CD4-positive, CD25-positive, alpha-beta regulatory T cell (primary cell): ENCODE measurements around the gene HCN2. TPM values are rescaled to one million over a fixed set of nuclear protein-coding genes. Genes with fewer than 3 reads are reported as not detected.

Experiments
- ATAC-seq, 2 donors: fragments of 150-1000 bp; cut with Tn5 transposase; one replicate each; pipeline ENCODE4 v1.10.0; 2021; ENCODE audit warnings: low read depth in 2 of 2, moderate number of reproducible peaks in 2 of 2, moderate library complexity in 1 of 2
- DNase-seq, 3 donors: peaks; one replicate each; pipeline versions ENCODE4 v3.0.0 to v3.0.0-alpha.2; 2012 to 2022; ENCODE audit warnings: mixed read lengths in 1 of 3
- H3K27ac ChIP-seq: one replicate; pipeline ENCODE4 v1.7.0; 2013; ENCODE audit warnings: mild to moderate bottlenecking, low read length; ENCODE audit not compliant: insufficient read depth, poor library complexity, severe bottlenecking
- H3K27me3 ChIP-seq: one replicate; pipeline ENCODE4 v1.7.0; 2013; ENCODE audit warnings: low read length; ENCODE audit not compliant: control insufficient read depth, insufficient read depth
- H3K36me3 ChIP-seq: one replicate; pipeline ENCODE4 v1.7.0; 2013; ENCODE audit warnings: mild to moderate bottlenecking, low read length, moderate library complexity; ENCODE audit not compliant: control insufficient read depth, insufficient read depth
- H3K4me1 ChIP-seq: 2 replicates; pipeline ENCODE4 v1.7.0; 2013; ENCODE audit warnings: mild to moderate bottlenecking, low read length; ENCODE audit not compliant: insufficient read depth, control insufficient read depth, poor library complexity, severe bottlenecking
- H3K4me3 ChIP-seq: one replicate; pipeline ENCODE4 v1.7.0; 2013; ENCODE audit warnings: low read depth, mild to moderate bottlenecking, low read length, moderate library complexity
- H3K9me3 ChIP-seq, 2 experiments: 1 replicate in 1 of 2; 2 replicates in 1 of 2; pipeline ENCODE4 v1.7.0; 2013; ENCODE audit warnings: low read length in 2 of 2, mild to moderate bottlenecking in 1 of 2, moderate library complexity in 1 of 2; ENCODE audit not compliant: control insufficient read depth in 2 of 2
- H3K27ac Mint-ChIP-seq, 3 donors: one replicate each; pipeline ENCODE4 v1.8.0; 2020 to 2022; ENCODE audit warnings: mild to moderate bottlenecking in 3 of 3, mixed read lengths in 3 of 3, moderate library complexity in 2 of 3
- H3K27me3 Mint-ChIP-seq: one replicate; pipeline ENCODE4 v1.8.0; 2022; ENCODE audit warnings: mild to moderate bottlenecking, mixed read lengths
- H3K36me3 Mint-ChIP-seq: one replicate; pipeline ENCODE4 v1.8.0; 2020; ENCODE audit warnings: mixed read lengths
- H3K4me1 Mint-ChIP-seq, 4 donors: one replicate each; pipeline ENCODE4 v1.8.0; 2020 to 2022; ENCODE audit warnings: mixed read lengths in 4 of 4, mild to moderate bottlenecking in 1 of 4
- H3K4me3 Mint-ChIP-seq, 4 donors: one replicate each; pipeline ENCODE4 v1.8.0; 2020 to 2022; ENCODE audit warnings: mild to moderate bottlenecking in 4 of 4, mixed read lengths in 4 of 4, moderate library complexity in 3 of 4
- H3K9me3 Mint-ChIP-seq, 7 donors: one replicate each; pipeline ENCODE4 v1.8.0; 2020 to 2022; ENCODE audit warnings: mixed read lengths in 7 of 7, mild to moderate bottlenecking in 3 of 7, moderate library complexity in 2 of 7
- polyA plus RNA-seq, 4 donors: library from polyadenylated mRNA; unstranded; fragments of 300-500 nt; fragmentation: Illumina TruSeq; gene quantifications; one replicate each; pipeline ENCODE4 v1.2.3, GENCODE V29; 2021
- total RNA-seq: library from RNA; stranded (reverse); gene quantifications from one replicate; pipeline ENCODE4 v1.2.3, GENCODE V29; 2022

Gene HCN2
- total and polyA plus RNA-seq, 5 donors from 2014 or later = 1.2 TPM; not detected in 4

- ATAC-seq = no peak
- Histone ChIP-seq H3K4me1 (peaks cover 20% of the 10 kb centered on the region), H3K9me3 (no peaks in the 10 kb centered on the region), H3K27ac (no peak overlapping the region), H3K36me3 (no peaks in the 10 kb centered on the region), H3K27me3 (no peaks in the 10 kb centered on the region), H3K4me3 (no peak overlapping the region)
- Mint-ChIP-seq H3K27me3 (no peaks in the 10 kb centered on the region), H3K4me1 (peaks cover 0 to 23% (median 5%) of the 10 kb centered on the region in 4 donors), H3K36me3 (no peaks in the 10 kb centered on the region), H3K4me3 (no peak overlapping the region), H3K27ac (no peak overlapping the region), H3K9me3 (no peaks in the 10 kb centered on the region)
- no peak for DNase-seq
These were observed 41.6 kb upstream of the HCN2 start for GRCh38 chr19:547836-548720.

- Histone ChIP-seq H3K36me3 (no peaks in the 10 kb centered on the region), H3K4me1 (peaks cover 9% of the 10 kb centered on the region), H3K27ac (no peak overlapping the region), H3K9me3 (no peaks in the 10 kb centered on the region), H3K27me3 (no peaks in the 10 kb centered on the region), H3K4me3 (no peak overlapping the region)
- Mint-ChIP-seq H3K4me1 (peaks cover 0 to 12% (median 0%) of the 10 kb centered on the region in 4 donors), H3K36me3 (no peaks in the 10 kb centered on the region), H3K27me3 (no peaks in the 10 kb centered on the region), H3K9me3 (no peaks in the 10 kb centered on the region), H3K27ac (no peak overlapping the region), H3K4me3 (no peak overlapping the region)
- ATAC-seq (no peak), DNase-seq (no peak)
These were observed 40.5 kb upstream of the HCN2 start for GRCh38 chr19:548886-549830.

- Mint-ChIP-seq H3K27me3 (no peaks in the 10 kb centered on the region), H3K4me3 (no peak overlapping the region), H3K9me3 (no peaks in the 10 kb centered on the region), H3K36me3 (no peaks in the 10 kb centered on the region), H3K27ac (no peak overlapping the region), H3K4me1 (no peaks in the 10 kb centered on the region)
- H3K4me1 ChIP-seq = no peaks in the 10 kb centered on the region
- no peaks in the 10 kb centered on the region for H3K27me3 ChIP-seq
- H3K27ac ChIP-seq = no peak overlapping the region
- no peaks in the 10 kb centered on the region for H3K9me3 ChIP-seq
- H3K36me3 ChIP-seq = no peaks in the 10 kb centered on the region
- H3K4me3 ChIP-seq = no peak overlapping the region
- DNase-seq (no peak), ATAC-seq (no peak)
These were observed 34.9 kb upstream of the HCN2 start for GRCh38 chr19:554817-555216.

GRCh38 chr19:555474-555808 lies 34.2 kb upstream of the HCN2 start:
- Mint-ChIP-seq H3K4me1 (no peaks in the 10 kb centered on the region), H3K36me3 (no peaks in the 10 kb centered on the region), H3K27ac (no peak overlapping the region), H3K27me3 (no peaks in the 10 kb centered on the region), H3K9me3 (no peaks in the 10 kb centered on the region), H3K4me3 (no peak overlapping the region)
- H3K27me3 ChIP-seq = no peaks in the 10 kb centered on the region
- no peak overlapping the region for H3K4me3 ChIP-seq
- ATAC-seq (no peak), DNase-seq (no peak)
- H3K4me1 ChIP-seq = no peaks in the 10 kb centered on the region
- H3K27ac ChIP-seq = no peak overlapping the region
- H3K36me3 ChIP-seq = no peaks in the 10 kb centered on the region
- H3K9me3 ChIP-seq = no peaks in the 10 kb centered on the region

- no peak for ATAC-seq
- H3K27me3 Mint-ChIP-seq = no peaks in the 10 kb centered on the region
- no peaks in the 10 kb centered on the region for H3K9me3 Mint-ChIP-seq
- no peaks in the 10 kb centered on the region for H3K4me1 Mint-ChIP-seq
- no peaks in the 10 kb centered on the region for H3K36me3 ChIP-seq
- no peaks in the 10 kb centered on the region for H3K9me3 ChIP-seq
- H3K27ac Mint-ChIP-seq = no peak overlapping the region
- no peak overlapping the region for H3K4me3 Mint-ChIP-seq
- DNase-seq = no peak
- H3K27me3 ChIP-seq = no peaks in the 10 kb centered on the region
- no peak overlapping the region for H3K4me3 ChIP-seq
- H3K36me3 Mint-ChIP-seq = no peaks in the 10 kb centered on the region
- H3K4me1 ChIP-seq = no peaks in the 10 kb centered on the region
- H3K27ac ChIP-seq = no peak overlapping the region
These were observed 32.9 kb upstream of the HCN2 start for GRCh38 chr19:556611-557382.

- Mint-ChIP-seq H3K36me3 (no peaks in the 10 kb centered on the region), H3K9me3 (no peaks in the 10 kb centered on the region), H3K27ac (no peak overlapping the region), H3K4me1 (no peaks in the 10 kb centered on the region), H3K27me3 (no peaks in the 10 kb centered on the region), H3K4me3 (no peak overlapping the region)
- no peaks in the 10 kb centered on the region for H3K4me1 ChIP-seq
- H3K4me3 ChIP-seq = no peak overlapping the region
- H3K36me3 ChIP-seq = no peaks in the 10 kb centered on the region
- H3K27ac ChIP-seq = no peak overlapping the region
- no peak for ATAC-seq
- H3K27me3 ChIP-seq = no peaks in the 10 kb centered on the region
- H3K9me3 ChIP-seq = no peaks in the 10 kb centered on the region
- DNase-seq = no peak
These were observed 30.8 kb upstream of the HCN2 start for GRCh38 chr19:558770-559439.

- Histone ChIP-seq H3K4me1 (no peaks in the 10 kb centered on the region), H3K36me3 (no peaks in the 10 kb centered on the region), H3K9me3 (no peaks in the 10 kb centered on the region), H3K27me3 (no peaks in the 10 kb centered on the region), H3K27ac (no peak overlapping the region), H3K4me3 (no peak overlapping the region)
- Mint-ChIP-seq H3K4me3 (peak overlapping the region in 1 of 4 donors; percentile 15), H3K4me1 (no peaks in the 10 kb centered on the region), H3K27ac (no peak overlapping the region), H3K27me3 (no peaks in the 10 kb centered on the region), H3K36me3 (no peaks in the 10 kb centered on the region), H3K9me3 (no peaks in the 10 kb centered on the region)
- ATAC-seq (no peak), DNase-seq (no peak)
These were observed 29.6 kb upstream of the HCN2 start for GRCh38 chr19:560121-560520.
